Activated effector memory CD4-positive, alpha-beta T cell treated with anti-CD3 and anti-CD28 coated beads, Interleukin-2, amount 50 U/mL, for 16 hours (primary cell): ENCODE measurements around the gene ANTKMT.

Experiments
- DNase-seq: peaks from one replicate; pipeline ENCODE4 v3.0.0-alpha.2; 2020

ANTKMT gene, protein sequence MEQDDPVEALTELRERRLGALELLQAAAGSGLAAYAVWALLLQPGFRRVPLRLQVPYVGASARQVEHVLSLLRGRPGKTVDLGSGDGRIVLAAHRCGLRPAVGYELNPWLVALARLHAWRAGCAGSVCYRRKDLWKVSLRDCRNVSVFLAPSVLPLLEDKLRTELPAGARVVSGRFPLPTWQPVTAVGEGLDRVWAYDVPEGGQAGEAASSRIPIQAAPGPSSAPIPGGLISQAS

GRCh38 chr16:720990-721764 lies at the start of gene ANTKMT:
ANTKMT (plus strand) TSS chr16:721146; CDS start chr16:721275, 129 bp downstream.
- peak; percentile 90 for DNase-seq

GRCh38 chr16:671353-672131 lies 49.4 kb upstream of the ANTKMT start:
- DNase-seq = no peak

GRCh38 chr16:672371-672770 lies 48.6 kb upstream of the ANTKMT start:
- DNase-seq = no peak

- DNase-seq = no peak
Measured at GRCh38 chr16:672851-673250, 48.1 kb upstream of the ANTKMT start.

DNA sequence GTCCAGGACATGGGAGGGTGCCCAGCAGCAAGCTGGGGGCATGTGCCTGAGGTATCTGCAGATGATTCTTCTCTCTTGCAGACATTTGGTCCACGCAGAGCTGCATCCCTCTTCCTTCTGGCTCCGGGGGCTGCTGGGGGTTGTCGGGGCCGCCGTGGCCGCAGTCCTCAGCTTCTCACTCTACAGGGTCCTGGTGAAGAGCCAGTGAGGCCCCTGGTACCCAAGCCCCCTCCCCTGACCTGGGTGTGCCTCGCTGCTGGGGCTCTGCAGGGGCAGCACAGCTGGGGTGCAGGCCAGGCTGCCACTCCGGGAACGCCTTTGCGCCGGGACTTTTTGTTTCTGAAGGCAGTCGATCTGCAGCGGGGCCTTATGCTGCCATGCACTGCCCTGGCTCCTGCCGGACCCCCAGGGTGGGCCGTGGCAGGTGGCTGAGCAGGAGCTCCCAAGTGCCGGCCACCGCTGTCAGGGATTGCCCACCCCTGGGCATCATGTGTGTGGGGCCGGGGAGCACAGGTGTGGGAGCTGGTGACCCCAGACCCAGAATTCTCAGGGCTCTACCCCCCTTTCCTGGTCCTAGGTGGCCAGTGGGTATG lies 47.5 kb upstream of the ANTKMT start:
- no peak for DNase-seq

DNA sequence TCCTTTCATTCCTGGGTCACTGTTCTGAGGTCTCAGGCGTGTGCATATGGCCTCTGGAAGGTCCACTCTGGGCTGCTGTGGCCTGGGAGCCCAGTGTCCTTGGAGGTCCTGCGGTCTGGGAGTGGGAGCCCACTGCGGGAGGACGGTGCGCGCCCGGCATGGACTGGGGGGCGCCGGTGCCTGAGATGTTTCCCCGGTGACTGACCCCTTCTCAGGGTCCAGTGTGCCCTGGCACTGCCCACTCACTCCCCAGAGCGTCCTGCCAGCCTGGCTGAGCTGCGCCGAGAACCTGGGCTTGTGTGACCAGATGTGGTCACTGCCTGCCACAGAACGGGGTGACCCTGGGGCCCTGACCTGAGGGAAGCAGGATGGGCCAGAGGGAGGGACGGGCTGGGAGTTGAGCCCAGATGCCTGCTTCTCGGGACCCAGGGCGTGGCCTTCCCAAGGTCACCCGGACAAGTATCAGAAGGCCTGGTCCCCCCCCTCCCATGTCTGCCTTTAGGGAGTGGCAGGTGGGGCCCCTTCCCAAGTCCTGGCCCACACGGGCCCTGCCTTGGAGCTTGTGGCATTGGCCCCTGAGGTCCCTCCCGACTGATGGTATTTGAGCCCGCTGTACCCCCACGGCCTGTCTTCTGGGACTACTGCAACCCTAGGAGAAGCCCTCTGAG lies 46.6 kb upstream of the ANTKMT start:
- DNase-seq = no peak

DNA sequence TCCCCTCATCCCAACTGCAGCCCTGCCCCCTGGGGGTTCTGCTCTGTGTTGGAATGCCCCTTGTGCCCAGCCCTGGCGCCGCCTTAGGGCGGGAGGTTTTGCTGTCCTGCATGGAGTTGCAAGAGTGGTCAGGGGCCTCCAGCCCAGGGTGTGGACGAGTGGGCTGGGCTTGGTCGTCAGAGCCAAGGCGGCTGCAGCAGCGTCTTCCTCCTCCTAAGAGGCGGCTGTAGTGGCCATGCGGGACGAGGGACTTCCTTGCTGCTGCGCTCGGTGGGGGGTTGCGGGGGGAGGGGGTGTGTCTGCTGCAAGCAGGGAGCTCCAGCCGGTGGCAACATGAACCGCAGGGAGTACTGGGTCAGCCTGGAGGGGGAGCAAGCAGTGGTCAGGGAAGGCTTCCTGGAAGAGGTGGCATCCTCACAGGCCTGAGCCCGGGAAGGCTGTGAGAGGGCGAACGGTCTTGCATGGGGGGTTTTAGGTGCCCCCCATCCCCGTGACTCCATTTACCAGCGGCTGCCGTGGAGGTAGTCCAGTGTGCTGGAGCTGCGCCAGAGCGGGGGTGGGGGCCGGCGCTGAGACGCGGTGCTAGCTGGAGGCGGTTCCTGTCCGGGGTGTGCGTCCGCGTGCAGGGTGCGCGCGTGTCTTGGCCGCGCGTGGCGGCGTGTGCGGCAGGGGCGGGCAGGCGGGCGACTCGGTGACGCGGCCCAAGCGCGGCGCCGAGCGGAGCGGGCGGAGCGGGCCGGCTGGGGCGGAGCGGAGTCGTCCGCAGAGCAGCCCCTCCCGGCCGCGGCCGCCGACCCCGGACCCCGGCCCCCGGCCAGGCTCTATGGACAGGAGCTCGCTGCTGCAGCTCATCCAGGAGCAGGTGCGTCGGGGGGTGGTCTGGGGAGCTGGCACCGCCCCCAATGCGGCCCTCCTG lies 45.7 kb upstream of the ANTKMT start, which contains the start of gene RHBDL1:
Gene RHBDL1 (plus strand): TSS at position 704 of the 916 bp plus-strand sequence. CDS start 120 bp downstream, at position 824.
- DNase-seq = no peak

DNA sequence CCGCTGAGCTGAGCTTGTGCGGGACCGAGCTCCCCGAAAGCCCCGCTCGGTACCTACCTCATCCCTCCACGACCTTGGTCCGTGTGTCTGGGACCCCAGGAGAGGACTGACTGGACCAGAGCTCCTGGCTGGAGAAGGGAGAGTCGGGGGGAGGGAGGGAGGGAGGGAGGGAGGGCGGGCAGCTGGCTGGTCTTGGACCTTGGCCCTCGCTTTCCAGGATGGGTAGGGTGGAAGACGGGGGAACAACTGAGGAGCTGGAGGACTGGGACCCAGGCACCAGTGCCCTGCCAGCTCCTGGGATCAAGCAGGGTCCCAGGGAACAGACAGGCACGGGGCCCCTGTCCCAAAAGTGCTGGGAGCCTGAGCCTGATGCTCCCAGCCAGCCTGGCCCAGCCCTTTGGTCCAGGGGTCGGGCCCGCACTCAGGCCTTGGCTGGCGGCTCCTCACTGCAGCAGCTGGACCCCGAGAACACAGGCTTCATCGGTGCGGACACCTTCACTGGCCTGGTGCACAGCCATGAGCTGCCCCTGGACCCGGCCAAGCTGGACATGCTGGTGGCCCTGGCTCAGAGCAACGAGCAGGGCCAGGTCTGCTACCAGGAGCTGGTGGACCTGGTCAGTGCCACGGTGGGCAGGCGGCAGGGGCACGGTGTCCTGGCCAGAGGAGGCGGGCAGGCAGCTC lies 44.9 kb upstream of the ANTKMT start:
- DNase-seq = no peak

GRCh38 chr16:676565-676902 lies 44.4 kb upstream of the ANTKMT start:
- DNase-seq = no peak

- DNase-seq = peak; percentile 76
Measured at GRCh38 chr16:676913-677312, 44.0 kb upstream of the ANTKMT start.

DNA sequence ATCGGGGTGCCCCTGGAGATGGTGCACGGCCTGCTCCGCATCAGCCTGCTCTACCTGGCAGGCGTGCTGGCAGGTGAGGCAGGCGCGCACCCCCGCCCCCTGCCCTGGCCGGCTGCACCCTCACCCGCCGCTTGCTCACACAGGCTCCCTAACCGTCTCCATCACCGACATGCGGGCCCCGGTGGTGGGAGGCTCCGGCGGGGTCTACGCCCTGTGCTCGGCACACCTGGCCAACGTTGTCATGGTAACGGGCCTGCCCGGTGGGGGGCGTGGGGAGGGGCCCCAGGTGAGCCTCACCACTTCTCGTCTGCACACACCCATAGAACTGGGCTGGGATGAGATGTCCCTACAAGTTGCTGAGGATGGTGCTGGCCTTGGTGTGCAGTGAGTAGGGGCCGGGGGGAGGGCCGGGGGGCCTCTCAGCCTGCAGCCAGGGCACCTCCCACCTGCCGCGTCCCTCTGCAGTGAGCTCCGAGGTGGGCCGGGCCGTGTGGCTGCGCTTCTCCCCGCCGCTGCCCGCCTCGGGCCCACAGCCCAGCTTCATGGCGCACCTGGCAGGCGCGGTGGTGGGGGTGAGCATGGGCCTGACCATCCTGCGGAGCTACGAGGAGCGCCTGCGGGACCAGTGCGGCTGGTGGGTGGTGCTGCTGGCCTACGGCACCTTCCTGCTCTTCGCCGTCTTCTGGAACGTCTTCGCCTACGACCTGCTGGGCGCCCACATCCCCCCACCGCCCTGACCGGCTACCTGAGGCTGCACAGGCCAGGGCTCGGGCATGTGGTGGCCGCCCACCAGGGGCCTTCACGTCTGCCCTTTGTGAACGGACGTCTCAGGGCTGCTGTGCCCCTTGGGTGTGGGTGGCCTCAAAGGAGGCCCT lies 43.4 kb upstream of the ANTKMT start:
- DNase-seq = no peak

DNA sequence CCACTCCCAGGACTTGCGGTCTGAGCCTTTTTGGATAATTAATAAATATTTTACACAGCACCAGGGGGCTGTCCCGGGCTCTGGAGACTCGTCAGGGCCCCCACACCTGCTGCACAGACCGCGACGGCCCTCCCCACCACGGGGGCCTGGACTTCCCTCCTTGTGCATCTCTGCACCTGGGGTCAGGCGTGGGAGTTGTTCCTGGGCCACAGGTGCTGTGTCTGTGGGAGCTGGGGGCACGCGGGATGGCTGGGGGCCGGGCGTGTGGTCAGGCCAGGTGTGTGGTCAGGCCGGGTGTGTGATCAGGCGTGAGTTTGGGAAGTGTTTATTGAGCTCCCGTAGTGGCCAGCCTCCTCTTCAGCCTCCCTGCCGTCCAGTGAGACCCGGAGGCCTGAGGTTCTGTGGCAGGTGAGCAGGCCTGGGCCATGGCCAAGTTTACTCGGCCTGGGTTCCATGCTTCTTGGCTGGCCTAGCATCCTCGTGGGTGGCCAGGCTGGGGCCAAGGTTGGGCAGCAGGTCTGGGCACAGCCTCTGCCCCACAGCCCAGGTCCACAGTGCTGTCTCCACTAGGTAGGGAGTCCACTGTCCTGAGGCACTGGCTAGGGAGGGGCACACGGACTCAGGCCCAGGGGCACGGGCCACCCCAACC lies 42.6 kb upstream of the ANTKMT start:
- DNase-seq = no peak

GRCh38 chr16:678858-679813 lies 41.8 kb upstream of the ANTKMT start:
- peak; percentile 83 for DNase-seq

DNA sequence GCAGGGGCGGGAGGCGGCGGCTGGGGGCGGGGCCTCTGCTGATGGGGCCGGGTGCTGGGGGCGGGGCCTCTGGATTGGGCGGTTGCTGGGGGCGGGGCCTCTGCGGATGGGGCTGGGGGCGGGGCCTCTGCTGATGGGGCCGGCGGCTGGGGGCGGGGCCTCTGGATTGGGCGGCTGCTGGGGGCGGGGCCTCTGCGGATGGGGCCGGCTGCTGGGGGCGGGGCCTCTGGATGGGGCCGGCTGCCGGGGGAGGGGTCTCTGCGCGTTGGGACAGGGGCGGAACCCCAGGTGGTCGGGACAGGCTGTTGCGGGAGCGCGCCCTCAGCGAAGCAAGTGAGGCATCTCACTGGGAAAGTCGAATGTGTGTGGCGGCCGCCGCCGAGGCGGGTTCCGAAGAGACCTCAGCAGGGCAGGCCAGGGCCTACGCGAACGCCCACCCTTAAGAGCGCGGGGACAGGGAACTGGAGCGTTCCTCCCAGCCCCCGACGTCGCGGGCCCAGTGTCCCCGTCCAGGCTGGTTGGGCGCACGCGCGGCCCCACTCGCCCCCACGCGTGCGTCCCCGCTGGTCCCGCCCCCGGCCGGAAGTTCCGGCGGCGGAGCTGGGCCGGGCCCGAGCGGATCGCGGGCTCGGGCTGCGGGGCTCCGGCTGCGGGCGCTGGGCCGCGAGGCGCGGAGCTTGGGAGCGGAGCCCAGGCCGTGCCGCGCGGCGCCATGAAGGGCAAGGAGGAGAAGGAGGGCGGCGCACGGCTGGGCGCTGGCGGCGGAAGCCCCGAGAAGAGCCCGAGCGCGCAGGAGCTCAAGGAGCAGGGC lies 40.9 kb upstream of the ANTKMT start, which contains the start of gene STUB1:
Gene STUB1 (plus strand): TSS at position 597 of the 811 bp plus-strand sequence. CDS start 116 bp downstream, at position 713.
- DNase-seq = peak; percentile 95

- DNase-seq = no peak
Measured at GRCh38 chr16:680625-680945, 40.4 kb upstream of the ANTKMT start.

DNA sequence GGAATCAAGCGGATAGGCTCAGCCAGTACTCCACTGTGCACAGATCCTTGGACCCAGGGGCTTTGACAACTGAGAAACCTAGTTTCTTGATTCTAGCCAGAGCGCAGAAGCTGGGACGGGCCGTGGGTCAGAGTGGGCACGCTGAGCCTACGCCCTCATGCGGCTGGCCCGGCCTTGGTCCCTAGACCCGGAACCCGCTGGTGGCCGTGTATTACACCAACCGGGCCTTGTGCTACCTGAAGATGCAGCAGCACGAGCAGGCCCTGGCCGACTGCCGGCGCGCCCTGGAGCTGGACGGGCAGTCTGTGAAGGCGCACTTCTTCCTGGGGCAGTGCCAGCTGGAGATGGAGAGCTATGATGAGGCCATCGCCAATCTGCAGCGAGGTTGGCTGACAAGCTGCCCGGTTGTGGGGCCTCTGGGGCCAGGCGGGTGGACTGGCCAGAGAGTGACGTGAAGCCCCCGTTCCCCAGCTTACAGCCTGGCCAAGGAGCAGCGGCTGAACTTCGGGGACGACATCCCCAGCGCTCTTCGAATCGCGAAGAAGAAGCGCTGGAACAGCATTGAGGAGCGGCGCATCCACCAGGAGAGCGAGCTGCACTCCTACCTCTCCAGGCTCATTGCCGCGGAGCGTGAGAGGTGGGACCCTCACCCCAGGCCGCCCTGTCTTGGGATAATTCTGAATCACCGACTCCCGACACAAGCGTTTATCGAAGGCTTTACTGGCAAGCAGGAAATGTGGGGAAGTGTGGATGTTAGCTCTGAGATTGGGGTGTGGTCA lies 39.8 kb upstream of the ANTKMT start:
- peak; percentile 70 for DNase-seq
